NCI-H146 treated with DMSO at 0.1 percent for 48 hours (cell line): ENCODE data around the gene SFTPD.

Source experiments
- DNase-seq: peaks from one replicate; lab custom pipeline; 2025; ENCODE audit not compliant: unreplicated experiment; lab: John Stamatoyannopoulos, UW

Gene SFTPD

DNA sequence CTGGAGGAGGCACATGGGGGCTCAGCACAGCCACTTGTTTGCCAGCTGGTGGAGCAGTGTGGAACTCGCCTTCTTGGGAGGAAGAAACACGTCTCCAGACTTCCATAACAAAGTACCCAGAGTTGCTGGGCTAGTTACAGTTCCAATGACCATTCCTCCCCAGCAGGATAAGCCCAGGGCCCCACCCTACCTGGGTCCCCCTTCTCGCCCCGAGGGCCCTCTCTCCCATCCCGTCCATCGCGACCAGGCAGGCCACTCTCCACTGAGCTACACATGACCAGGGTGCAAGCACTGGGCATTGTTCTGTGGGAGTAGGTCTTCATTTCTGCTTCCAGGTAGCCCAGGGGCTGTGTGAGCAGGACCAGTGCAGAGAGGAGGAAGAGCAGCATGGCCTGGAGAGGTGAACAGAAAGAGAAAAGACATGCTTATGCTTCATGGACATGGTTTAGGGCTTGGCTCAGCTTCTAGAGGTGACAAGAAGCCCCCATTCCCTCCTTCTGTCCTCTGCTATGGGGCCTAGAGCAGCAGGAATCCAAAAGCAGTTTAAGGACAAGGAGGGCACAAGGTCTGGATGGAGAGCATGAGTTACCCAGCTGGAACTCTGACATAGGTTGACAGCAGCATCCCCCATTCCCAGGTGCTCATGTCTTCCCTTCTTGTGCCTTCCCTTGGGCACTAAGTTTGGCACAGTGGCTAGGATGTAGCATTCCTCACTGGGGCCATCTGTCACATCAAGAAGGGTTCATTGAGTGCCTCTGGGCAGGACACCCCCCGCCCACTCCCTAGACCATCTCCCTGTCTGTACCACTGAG lies 2.4 kb downstream of the SFTPD start:
- no peak for DNase-seq

GRCh38 chr10:79944428-79945395 lies 4.2 kb downstream of the SFTPD start:
- DNase-seq = no peak

DNA sequence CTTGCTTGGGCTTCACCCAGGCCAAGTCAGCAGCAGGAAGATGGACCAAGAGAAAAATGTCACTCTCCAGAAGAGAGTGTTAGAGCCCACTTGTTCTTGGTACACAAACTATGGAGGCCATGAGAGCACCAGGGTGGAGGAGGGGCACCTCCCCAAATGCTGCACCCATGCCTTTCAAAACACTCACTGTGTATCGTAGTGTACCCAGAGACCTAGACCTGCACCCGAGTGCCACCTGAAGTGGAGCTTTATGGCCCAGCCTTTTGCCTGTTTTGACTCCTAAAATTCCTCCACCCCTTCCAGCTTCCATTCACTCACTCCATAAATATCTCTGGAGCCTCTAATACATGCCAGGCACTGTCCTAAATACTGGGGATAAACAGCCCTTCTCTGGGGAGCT lies 5.0 kb downstream of the SFTPD start:
- no peak for DNase-seq

- no peak for DNase-seq
These were observed 6.4 kb downstream of the SFTPD start for GRCh38 chr10:79942261-79943185.

- DNase-seq = no peak
These were observed 7.2 kb downstream of the SFTPD start for GRCh38 chr10:79941585-79942210.

DNA sequence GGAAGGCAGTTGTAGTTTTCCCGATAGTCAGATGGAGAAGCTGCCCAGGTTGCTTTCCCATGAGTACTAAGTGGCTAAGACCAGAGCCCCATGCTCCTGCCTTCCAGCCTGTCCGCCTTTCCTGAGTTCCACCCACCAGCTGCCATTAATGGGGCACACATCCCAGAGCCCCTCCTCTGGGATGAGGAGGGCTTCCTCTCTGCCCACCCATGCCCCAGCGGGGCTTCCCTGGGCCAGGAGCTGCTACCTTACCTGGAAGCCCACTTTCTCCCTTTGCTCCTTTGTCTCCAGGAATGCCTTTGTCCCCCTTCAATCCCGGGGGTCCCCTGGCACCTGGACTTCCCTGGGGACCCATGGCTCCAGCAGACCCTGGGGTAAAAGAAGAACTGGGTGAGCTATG lies 7.8 kb downstream of the SFTPD start:
- no peak for DNase-seq

GRCh38 chr10:79940431-79940830 lies 8.5 kb downstream of the SFTPD start:
- DNase-seq = no peak

DNA sequence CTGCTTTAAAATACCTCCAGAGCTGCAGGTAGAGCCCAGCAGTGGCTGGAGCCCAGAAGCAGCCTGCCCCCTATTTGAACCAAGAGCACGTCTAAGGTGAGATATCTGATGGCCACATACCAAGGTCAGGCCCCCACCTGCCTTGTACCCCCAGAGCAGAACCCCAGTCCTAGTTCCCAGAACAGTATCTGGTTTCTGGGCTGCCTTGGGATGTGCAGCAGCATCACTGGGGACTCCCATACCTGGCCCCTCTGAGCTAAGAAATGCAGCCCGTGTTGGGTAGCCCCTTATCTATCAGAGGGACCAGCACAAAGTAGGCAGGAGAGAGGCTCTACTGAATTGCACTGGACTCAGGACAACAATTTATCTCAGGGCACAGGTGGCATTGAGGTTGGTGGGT lies 8.9 kb downstream of the SFTPD start:
- no peak for DNase-seq

- DNase-seq = no peak
These were observed 10.0 kb downstream of the SFTPD start for GRCh38 chr10:79938728-79939406.

DNA sequence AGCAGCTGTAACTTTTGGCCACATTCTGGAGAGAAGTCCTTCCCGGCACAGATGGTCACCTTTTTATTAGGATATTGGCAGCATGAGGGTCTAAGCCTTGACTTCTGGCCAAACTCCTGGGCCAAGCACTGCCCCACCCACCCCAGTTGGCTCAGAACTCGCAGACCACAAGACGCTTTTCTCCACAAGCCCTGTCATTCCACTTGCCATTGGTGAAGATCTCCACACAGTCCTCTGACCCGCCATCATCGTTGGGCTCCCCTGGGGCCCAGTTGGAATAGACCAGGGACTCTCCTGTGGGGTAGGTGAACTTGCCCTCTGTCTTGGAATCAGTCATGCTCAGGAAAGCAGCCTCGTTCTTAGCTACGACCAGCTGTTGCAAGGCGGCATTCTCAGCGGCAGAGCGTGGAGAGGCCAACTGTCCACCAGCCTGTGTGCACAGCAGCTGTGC lies 11.2 kb downstream of the SFTPD start:
- no peak for DNase-seq

DNA sequence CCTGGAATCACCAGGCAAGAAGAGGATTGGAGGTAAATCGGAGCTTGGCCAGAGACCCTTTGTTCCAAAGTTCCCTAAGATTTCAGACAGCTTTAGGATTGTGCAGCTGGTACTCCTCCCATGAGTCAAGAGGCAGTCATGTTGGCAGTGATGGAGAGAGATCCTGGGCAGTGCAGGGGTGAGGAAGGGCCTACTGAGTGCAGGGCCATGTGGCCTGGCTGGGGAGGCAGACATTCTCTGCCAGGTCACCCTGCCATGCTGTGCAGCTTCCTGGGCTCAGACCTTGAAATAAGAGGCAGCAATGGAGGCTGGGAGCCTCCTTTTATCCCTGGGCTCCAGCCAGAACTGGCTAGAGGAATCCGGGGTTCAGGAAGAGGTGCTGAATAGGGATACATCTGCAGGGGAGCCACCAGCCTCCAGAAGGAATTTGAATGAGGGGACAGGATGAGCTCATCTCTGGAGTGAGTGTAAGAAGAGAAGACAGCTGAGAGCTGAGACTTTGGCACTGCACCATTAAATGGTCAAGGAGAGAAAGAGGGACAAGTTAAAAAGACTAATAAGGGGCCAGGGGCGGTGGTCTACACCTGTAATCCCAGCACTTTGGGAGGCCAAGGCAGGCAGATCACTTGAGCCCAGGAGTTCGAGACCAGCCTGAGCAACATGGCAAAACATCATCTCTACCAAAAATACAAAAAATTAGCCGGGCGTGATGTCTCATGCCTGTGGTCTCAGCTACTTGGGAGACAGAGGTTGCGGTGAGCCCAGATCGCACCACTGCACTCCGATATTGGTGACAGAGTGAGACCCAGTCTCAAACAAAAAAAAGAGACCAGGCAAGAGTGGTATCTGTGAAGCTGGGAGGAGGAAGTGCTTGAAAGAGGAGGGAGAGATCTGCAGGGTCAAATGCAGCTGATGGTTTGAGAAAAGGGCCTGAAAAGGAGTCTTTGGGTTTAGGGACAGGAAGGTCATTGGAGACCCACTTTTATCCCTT lies 12.0 kb downstream of the SFTPD start:
- no peak for DNase-seq

- no peak for DNase-seq
These were observed 14.9 kb downstream of the SFTPD start for GRCh38 chr10:79933961-79934360.

DNA sequence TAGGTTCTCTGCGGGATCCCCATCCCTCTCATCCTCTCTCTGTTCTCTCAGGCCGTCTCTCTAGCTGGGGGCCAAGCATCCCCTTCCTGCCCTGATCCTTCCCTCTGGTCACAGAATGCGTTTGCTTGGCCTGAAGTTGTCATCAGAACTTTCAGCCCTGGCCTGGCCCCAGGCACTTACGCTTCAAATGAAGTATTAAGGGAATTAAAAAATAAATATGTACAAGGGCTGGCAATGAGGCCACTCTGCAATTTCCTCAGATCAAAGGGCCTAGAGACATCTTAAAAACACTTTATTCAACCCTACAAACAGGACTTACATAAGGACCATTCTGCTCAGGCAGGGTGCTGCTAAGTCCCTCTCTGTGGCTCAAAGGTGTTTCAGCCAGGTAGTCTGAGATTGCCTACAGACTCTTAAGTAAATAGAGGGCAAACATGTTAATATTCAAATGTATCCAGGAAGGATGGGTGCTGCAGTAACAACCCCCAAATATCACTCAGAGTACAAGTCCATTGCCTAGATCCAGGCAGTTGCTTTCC lies 16.0 kb downstream of the SFTPD start:
- no peak for DNase-seq

GRCh38 chr10:79932307-79932706 lies 16.6 kb downstream of the SFTPD start:
- no peak for DNase-seq

DNA sequence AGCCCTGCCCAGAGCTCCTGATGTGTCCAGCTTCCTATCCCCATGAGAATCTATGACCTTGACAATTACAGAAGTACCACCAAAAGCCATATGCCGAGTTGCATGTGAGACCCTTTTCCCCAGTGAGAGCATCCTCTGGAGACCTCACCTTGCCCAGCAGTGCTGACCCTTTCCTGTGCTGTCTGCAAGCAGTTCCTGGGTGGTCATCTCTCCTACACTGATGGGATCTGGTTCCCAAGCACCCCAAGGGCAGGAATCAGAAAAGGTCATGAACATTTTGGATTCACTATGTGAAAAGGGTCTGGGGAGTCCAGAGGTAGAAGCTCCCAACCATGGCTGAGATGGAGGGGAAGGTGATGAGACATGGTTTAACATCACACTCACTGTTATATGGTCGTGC lies 18.2 kb downstream of the SFTPD start:
- DNase-seq = no peak

GRCh38 chr10:79930267-79930666 lies 18.6 kb downstream of the SFTPD start:
- no peak for DNase-seq

- DNase-seq = peak; percentile 56
These were observed 19.4 kb downstream of the SFTPD start for GRCh38 chr10:79929409-79929904.

- DNase-seq = no peak
These were observed 20.8 kb downstream of the SFTPD start for GRCh38 chr10:79928028-79928583.
